ENCODE results near the gene TRAF3IP3.
A peak's percentile ranks its signal among the peaks of the same experiment; 100 is the strongest.

The TRAF3IP3 gene, protein sequence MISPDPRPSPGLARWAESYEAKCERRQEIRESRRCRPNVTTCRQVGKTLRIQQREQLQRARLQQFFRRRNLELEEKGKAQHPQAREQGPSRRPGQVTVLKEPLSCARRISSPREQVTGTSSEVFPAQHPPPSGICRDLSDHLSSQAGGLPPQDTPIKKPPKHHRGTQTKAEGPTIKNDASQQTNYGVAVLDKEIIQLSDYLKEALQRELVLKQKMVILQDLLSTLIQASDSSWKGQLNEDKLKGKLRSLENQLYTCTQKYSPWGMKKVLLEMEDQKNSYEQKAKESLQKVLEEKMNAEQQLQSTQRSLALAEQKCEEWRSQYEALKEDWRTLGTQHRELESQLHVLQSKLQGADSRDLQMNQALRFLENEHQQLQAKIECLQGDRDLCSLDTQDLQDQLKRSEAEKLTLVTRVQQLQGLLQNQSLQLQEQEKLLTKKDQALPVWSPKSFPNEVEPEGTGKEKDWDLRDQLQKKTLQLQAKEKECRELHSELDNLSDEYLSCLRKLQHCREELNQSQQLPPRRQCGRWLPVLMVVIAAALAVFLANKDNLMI

DNA sequence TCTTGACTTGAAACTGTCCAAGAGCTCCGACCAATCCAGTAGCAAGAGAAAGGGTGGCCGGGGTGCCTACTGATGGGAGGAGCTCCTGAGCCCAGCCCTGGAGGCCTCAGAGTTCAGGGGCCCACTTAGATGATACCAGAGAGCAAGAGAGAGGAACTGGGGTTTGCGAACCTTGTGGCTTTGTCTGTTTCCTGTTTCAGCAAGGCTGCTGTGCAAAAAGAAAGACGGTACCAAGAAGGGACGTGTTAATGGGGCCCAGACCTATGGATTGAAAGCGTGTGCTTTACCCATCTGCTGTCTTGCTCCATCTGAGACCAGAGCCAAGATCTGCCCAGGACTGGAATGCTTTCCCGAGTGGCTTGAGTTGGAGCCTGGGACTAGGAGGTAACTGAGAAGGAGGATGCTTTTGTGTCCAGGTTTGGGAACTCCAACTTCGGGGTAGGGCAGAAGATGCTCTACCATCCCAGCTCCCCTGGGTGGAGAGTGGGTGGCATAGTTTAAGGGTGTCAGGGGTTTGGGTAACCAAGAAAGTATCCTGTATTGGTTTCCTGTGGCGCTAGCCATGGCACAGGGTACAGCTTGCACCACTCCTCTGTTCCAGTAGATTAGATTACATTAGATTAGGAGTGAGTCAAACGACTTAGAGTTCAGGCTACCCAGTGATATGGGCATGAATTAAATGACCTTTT is at the start of gene TRAF3IP3:
Gene TRAF3IP3, plus strand, starts transcription at position 128 of the 689 bp plus-strand sequence. CDS start 3,987 bp downstream, outside the sequence.
- DNase-seq (ENCODE audit: low read depth, low spot score): no peak

DNA sequence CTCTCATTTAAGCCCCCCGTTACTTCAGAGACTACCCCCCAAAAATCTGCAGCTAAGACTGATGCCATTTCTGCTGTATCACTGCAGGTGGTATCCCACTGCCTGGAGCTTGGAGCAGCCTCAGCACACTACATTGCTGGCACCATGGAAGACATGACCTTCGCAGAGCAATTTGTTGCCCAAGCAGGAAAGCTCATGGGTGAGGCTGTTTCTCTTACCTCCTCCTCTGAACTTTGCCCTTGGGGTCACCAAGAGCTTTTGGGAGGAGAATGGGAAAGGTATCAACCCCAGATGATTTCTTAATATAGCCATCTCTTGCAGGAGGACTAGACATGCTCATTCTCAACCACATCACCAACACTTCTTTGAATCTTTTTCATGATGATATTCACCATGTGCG is 49.2 kb upstream of the TRAF3IP3 start:
- no peak for DNase-seq (ENCODE audit: low read depth, low spot score)

DNA sequence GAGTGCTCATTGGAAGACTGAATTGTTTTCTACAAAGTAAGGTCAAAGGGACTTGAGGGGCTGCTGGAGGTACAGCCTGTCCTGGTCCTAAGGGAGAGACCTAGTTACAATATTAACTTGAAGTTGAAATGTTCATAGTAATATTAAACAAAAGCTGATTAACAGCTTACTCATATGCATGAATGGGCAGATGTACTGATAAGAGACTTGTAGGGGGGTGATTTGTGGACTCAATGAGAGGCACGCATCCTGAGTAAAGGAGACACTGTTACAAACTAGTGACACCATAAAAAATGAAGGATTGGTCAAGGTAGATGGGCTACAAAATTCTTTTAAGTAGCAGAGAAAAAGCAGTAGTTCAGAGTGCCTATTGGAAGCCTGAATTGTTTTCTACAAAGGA is 48.5 kb upstream of the TRAF3IP3 start:
- no peak for DNase-seq (ENCODE audit: low read depth, low spot score)

DNA sequence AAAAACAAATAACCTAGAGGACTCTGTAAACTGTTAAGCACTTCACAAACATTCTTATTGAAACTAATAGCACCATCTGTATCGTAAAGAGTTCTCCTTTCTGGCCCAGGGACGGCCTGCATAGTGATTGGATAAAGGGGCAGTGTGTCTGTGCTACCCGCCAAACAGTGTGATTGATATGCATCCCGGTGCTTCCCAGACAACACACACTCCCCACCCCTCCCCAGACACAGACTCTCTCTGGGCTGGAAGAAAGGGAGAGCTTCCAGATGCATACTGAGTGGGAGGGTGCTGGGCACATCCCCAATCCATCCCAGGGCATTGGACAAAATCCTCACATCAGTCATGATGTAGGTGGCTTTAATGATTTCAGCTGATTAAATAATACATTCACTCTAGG is 47.6 kb upstream of the TRAF3IP3 start:
- peak; percentile 10 for DNase-seq (ENCODE audit: low read depth, low spot score)

DNA sequence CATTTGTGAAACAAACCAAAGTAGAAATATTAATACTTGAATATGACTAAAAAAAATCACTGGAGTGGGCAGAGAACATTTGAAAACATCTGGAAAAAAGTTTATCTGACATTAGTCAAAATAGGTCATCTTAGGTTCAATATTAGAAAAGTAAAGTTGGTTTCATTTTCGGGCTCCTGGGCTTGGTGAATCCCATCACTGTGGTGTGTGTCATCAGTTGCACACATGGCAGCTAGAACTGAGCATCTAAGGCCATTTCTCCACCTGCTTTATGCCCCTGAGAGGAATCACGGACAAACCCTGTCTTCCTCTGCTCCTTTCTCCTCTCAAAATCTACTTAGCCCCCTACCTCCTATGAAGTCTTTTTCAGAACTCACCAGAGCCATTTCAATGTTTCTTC is 45.8 kb upstream of the TRAF3IP3 start:
- DNase-seq (ENCODE audit: low read depth, low spot score): no peak

DNA sequence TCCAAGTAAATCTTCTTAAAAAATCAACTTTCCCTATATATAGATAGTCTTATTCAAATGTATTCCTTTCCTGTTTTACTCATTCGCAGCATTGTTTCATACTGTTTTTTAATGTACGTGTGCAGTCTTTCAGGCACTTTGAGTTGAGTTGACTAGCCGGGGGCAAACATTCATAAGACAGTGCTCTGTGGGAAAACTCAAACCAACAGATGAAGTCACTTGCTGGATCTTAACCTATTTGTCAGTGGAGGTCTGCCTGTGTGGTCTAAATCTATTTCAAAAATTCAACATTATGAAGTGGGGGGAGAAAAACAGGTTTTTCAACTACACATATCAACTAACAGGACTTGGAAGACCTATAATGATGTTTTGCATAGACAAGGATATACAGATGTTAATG is 45.0 kb upstream of the TRAF3IP3 start:
- DNase-seq (ENCODE audit: low read depth, low spot score): no peak

DNA sequence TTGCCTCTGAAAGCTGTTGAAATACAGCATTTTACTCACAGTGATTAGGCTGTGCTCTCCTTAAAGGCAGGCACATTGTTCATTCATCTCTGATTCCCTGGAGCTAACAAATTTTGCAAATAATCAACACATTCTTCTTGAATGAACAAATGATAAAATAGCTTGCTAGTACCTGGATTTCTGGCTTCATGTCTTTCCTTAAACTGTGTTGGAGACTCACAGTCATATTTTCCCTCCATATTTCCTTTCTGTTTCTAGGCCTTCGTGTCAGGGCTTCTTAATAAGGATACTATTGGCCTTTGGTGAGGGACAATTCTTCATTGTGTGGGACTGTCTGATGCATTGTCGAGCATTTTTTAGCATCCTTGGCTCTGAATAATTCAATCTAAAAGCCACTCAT is 41.5 kb upstream of the TRAF3IP3 start:
- no peak for DNase-seq (ENCODE audit: low read depth, low spot score)

DNA sequence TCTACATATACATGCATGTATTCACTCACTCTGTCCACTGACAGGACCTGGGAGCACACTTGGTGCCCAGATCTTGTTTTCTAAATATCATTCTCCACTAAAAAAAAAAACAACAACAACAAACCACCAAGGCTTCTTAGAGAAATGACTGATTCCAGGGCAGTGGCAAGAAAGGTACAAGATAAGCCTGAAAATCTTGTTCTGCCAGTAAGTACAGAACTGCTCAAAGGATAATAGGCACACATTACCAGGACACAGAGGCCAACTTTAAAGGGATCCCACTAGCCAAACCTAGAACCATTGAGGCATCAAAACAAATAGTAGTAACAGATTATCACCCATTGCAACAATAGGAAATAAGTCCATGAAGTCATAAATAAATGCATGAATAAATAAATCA is 40.5 kb upstream of the TRAF3IP3 start:
- DNase-seq (ENCODE audit: low read depth, low spot score): peak; percentile 4

DNA sequence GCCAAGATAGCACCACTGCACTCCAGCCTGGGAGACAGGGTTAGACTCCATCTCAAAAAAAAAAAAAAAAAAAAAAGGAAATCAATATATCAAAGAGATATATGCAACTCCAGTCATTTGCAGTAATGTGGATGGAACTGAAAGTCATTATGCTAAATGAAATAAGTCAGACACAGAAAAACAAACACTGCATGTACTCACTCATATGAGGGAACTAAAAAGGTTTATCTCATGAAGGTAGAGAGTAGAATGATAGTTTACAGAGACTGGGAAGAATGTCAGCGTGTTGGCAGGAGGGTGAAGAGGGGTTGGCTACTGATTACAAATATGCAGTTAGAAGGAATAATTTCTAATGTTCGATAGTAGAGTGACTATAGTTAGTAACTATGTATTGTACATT is 38.0 kb upstream of the TRAF3IP3 start:
- no peak for DNase-seq (ENCODE audit: low read depth, low spot score)

DNA sequence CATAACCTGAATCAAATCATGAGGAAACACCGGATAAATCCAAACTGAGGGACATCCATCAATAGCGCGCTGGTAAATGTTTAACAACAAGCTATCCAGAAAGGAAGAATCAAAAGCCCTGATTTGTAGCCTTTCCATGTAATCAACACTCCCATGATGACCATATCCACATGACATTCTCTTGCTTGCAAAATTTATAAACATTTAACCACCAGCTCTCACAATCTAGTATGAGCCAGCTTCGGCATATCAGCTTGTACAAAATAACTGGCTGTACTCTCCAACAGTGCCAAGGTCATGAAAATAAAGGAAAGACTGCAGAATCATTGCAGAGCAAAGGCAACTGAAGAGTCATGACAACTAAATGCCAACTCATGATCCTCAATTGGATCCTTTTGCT is 35.5 kb upstream of the TRAF3IP3 start:
- no peak for DNase-seq (ENCODE audit: low read depth, low spot score)

DNA sequence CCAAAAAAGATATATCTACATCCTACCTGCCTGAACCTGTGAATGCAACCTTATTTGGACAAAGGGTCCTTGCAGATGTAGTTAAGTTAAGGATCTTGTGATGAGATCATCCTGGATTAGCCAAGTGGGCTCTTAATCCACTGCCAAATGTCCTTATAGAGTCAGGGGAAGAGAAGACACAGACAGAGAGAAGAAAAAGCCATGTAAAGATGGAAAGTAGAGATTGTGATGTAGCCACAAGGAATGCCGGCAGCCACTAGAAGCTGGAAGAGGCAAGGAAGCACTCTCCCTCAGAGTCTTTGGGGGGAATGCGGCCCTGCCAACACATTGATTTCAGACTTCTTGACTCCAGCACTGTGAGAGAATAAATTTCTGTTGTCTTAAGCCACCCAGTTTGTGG is 35.0 kb upstream of the TRAF3IP3 start:
- DNase-seq (ENCODE audit: low read depth, low spot score): no peak

DNA sequence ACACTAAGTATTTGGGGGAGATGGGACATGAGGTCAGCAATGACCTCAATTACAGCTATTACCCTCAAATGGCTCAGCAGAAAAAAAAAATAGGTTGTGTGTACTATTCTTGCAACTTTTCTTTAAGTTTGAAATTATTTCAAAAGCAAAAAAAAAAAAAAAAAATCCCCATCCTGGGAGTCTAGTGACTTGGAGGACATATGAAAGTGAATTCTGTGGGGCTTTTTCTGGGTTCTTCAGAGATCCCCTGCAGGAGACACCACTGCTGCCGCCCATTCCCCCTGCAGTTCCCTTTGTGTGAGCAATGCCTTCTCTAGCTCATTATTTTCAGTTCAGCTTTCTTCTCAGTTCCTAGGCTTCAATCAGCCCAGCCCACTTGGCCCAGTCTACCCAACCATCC is 34.5 kb upstream of the TRAF3IP3 start:
- DNase-seq (ENCODE audit: low read depth, low spot score): no peak

DNA sequence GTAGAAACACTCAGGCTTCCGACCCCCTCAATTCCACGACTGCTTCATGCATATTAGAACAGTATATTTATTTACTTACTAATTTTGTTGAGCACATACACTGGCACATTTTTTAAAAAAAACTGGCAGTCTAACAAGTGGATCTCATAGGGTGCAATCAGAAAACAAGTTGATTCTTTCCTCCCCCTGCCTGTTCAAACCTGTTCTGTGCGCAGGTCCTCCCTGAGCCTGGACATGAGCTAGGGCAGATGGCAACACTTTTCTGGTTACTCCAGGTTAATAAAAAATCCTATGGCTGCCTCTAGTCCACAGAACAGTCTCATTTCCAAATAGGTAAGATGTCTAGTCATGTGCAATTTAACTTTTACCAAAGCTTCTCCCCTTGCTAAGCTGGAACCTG is 32.6 kb upstream of the TRAF3IP3 start:
- DNase-seq (ENCODE audit: low read depth, low spot score): no peak

DNA sequence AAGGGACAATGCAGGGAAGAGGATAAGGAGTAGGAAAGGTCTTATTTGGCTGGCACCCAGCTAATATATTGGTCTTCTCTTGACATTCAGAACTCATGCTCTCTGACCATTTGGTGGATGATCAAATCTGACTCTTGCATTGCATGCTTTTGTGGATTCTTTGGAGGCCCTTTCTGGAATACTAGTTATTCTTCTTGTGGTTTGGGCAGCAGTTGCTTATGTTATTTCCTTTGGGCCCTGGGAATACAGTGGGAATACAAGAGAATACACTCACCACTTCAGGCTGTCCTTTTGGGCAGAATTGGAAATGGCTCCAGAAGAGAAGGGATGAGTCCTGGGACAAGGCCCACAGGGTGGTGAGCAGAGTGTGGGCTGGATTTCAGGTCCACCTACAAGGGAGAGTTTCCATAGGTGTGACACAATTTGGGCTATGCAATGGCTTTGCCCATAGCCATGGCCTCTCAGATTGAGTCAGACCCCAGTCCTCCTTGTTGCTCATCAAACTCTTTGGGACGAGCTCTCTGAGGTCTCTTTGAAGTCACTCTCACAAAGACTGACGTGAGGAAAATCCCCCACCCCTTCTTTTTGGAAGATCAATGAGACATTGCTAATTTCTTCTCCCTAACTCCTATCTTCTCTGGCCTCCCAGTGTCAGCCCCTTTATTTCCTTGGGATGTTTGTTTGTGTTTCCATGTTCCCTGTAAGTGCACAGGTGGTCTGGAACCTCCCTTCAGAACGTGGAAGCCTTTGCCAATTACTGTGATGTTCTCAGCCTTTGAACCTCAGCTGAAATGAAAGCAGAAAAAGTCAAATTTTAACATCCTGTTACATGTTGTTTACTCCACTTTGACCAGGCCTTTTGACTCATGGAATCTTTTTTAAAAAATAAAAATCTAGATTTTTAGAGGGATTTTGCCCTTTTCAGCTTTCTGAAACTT is 31.8 kb upstream of the TRAF3IP3 start:
- DNase-seq (ENCODE audit: low read depth, low spot score): no peak

DNA sequence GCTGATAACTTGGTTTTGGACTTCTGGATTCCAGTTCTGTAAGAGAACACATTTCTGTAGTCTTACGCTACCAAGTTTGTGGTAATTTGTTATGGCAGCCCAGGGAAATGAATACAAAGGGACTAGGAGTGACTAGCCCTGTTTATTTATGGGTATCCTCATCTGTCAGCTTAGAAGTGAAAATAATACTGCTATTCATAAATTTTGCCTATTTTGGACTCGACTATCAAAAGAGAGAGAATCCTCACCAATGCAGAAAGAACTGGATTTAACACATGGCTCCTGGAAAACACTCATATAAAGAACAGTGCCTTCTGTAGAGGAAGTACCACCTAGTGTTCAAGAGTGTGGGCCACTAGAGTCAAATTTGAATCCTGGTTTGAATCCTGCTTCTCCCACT is 28.6 kb upstream of the TRAF3IP3 start:
- no peak for DNase-seq (ENCODE audit: low read depth, low spot score)

DNA sequence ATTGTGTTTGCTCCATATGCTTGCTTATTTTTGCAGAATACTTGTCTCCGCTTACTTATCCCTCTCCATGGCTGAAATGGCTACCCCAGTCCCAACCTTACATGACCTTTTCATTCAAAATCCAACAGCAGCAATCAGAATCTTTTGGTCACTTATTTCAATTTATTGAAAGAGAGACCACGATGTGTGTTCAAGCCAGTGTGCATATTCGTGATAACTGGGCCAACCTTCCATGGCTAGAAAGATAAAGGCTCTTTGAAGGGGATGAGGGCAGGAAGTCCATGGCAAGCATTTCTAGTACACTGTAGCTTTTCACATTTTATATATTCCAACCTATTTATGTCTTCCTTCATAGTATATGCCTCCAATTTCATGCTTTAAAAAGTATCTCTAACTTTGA is 28.1 kb upstream of the TRAF3IP3 start:
- no peak for DNase-seq (ENCODE audit: low read depth, low spot score)

DNA sequence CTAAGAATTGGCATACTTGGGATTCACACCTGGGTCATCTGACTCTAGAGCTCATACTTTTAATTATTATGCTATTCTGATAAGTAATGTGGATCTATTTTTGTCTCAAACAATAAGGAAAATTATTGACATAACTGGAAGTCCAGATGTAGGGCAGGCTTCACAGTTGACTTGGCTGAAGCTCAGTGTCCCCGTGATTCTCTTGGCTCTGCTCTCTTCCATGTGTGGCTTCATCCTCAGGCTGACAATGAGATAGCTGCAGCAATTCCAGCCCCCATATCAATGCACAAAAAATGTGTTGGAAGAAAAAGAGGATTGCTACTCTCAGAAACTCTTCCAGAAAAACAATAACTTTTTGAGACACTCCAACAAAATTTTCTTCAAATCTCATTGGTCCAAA is 27.4 kb upstream of the TRAF3IP3 start:
- no peak for DNase-seq (ENCODE audit: low read depth, low spot score)

DNA sequence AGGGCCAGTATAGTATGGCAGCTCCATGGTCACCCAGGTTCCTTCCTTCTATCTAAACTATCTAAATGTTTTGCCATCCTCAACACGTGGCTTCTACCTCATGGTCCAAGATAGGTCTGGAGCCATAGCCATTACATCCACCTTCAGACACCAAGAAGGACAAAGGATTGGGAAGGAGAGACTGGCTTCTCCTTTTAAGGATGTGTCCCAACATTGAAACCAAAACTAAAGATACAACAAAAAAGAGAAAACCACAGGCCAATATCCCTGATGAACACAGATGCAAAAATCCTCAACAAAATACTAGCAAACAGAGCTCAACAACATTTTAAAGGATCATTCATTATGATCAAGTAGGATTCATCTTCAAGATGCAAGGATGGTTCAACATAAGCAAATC is 26.4 kb upstream of the TRAF3IP3 start:
- DNase-seq (ENCODE audit: low read depth, low spot score): no peak

DNA sequence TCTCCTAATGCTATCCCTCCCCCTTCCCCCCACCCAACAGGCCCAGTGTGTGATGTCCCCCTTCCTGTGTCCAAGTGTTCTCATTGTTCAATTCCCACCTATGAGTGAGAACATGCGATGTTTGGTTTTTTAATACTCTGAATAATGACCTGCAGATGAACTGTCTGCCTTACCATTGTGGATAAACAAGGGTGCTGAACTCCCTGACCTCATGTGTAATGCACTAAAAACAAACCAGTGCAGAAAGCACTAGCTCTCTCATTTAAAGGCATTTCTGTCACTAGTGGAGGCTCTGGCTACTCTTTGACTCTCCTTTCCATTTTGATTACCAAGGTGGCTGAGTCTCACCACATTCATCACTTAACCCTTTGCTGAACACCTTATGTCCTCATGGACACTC is 23.1 kb upstream of the TRAF3IP3 start:
- no peak for DNase-seq (ENCODE audit: low read depth, low spot score)

DNA sequence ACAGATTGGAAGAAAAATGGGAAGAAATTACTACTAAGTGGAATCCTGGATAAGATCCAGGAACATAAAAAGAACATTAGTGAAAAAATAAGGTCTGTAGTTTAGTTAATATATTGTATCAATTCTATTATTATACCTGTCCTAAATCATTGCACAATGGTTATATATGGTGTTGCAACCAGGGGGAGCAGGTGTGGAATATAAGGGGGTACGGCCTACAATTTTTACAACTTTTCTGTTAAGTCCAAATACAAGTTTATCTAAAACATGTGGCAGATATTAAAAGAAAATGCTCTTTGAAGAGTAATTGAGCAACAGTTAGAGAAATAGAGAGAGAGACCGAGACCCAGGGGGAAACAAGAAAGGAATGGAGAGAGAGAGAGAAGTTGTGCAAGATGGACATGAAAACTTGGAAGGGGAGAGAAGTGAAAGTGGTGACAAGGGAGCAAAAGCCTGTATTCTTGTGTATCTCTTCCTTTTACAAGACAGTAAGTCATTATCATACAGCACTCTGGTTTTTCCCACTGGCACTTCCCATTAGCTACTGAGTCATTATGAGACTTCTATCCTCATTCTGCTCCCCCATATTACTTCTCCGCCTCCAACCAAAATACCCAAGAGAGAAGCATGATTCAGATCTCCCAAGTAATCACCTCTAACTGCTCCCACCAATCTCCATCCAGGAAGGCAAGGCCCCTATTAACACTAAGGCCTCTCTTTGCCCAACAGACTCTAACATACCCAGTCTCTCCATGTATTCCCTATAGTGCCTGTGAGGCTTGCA is 22.3 kb upstream of the TRAF3IP3 start:
- DNase-seq (ENCODE audit: low read depth, low spot score): no peak

DNA sequence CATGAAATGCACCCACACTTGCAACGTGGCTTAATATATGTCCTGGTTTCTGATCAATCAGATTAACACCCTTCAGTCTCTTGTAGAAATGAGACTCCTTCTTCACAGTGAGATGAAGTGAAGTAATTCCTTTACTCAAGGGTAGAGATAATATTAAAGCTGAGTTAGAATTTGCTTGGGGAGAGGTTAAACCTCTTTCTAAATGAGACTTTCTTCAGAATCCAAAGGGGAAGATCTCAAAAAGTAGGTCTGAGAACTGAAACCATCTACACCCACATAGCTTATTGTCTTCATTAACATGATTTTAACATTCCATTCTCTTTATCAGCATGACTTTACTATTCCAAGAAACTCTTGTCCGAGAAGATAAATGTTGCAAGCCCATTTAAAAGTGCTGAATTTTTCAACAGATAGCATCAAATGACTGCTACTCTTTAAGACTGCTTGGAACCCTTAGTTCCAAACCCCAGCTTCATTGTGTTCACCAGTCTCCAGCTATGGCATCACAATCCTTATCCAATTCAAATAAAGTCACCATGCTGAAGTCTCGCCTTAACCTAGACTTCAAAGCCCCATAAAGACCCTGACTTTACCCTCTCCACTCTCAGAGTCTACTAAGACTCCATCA is 19.2 kb upstream of the TRAF3IP3 start:
- DNase-seq (ENCODE audit: low read depth, low spot score): no peak
